Activated B cell treated with CpG ODN at 0.5 μM for 24 hours (primary cell): ENCODE data around the gene PWP1. TPM values are rescaled to one million over a fixed set of nuclear protein-coding genes. Genes with fewer than 3 reads are reported as not detected.
A peak's percentile ranks its signal among the peaks of the same experiment; 100 is the strongest.
"Not testable (repeated sequence)": the region's sequence is repeated elsewhere in the genome, so short reads cannot be mapped to it uniquely, and the experiment has no call there.

Experiments used
- ATAC-seq: fragments of 200-7000 bp; cut with Tn5 transposase; one replicate; pipeline ENCODE4 v1.10.0; 2021; ENCODE audit warnings: low read depth, mild to moderate bottlenecking, moderate library complexity
- CTCF ChIA-PET: fragments of 350-600 bp; sonication (Branson Sonifier 250); formaldehyde crosslinking; loops from one replicate; lab custom pipeline; 2021; ENCODE audit warnings: antibody characterized with exemption; lab: Charles Lee
- POLR2A ChIA-PET: fragments of 350-600 bp; sonication (Branson Sonifier 250); formaldehyde crosslinking; loops from one replicate; lab custom pipeline; 2021; ENCODE audit warnings: antibody characterized with exemption; lab: Charles Lee
- DNase-seq: peaks from one replicate; pipeline ENCODE4 v3.0.0; 2022
- H3K27ac Mint-ChIP-seq: one replicate; pipeline ENCODE4 v1.8.0; 2020; ENCODE audit warnings: mixed read lengths
- H3K27me3 Mint-ChIP-seq: one replicate; pipeline ENCODE4 v1.8.0; 2021; ENCODE audit warnings: mixed read lengths
- H3K36me3 Mint-ChIP-seq: one replicate; pipeline ENCODE4 v1.8.0; 2021; ENCODE audit warnings: low read depth, mixed read lengths
- H3K4me1 Mint-ChIP-seq: one replicate; pipeline ENCODE4 v1.8.0; 2021; ENCODE audit warnings: mixed read lengths
- H3K4me3 Mint-ChIP-seq: one replicate; pipeline ENCODE4 v1.8.0; 2020; ENCODE audit warnings: mild to moderate bottlenecking, mixed read lengths
- H3K9me3 Mint-ChIP-seq: one replicate; pipeline ENCODE4 v1.8.0; 2020; ENCODE audit warnings: mixed read lengths
- CTCF ChIP-seq: fragments of 200-600 bp; IDR thresholded peaks from one replicate; pipeline ENCODE4 v1.8.0; 2022; ENCODE audit warnings: antibody characterized with exemption, mild to moderate bottlenecking
- intact Hi-C: fragments of 100-400 bp; cut with micrococcal nuclease; formaldehyde crosslinking; loops from one replicate; pipeline ENCODE4 v1.15.1; 2024
- total RNA-seq: library from RNA; stranded (reverse); gene quantifications from 2 replicates; pipeline ENCODE4 v1.2.3, GENCODE V29; 2022

Gene PWP1
- total RNA-seq, 1 donor from 2014 or later = 53.5 TPM

GRCh38 chr12:107715780-107716179 is 30.2 kb downstream of the PWP1 start:
- no peak overlapping the region for H3K4me3 Mint-ChIP-seq
- no peaks in the 10 kb centered on the region for H3K27me3 Mint-ChIP-seq
- no peak for TF ChIP-seq CTCF
- H3K36me3 Mint-ChIP-seq = peaks cover 67% of the 10 kb centered on the region
- ChIA-PET CTCF (no interaction called here), POLR2A (no interaction called here)
- no peaks in the 10 kb centered on the region for H3K9me3 Mint-ChIP-seq
- no peak overlapping the region for H3K27ac Mint-ChIP-seq
- peaks cover 8% of the 10 kb centered on the region for H3K4me1 Mint-ChIP-seq
- intact Hi-C loops = no loop called here
- ATAC-seq (no peak), DNase-seq (no peak)

- intact Hi-C loops = no loop called here
- no peak for ATAC-seq
- TF ChIP-seq CTCF = no peak
- H3K27ac Mint-ChIP-seq = no peak overlapping the region
- ChIA-PET CTCF (no interaction called here), POLR2A (no interaction called here)
- H3K36me3 Mint-ChIP-seq = peaks cover 48% of the 10 kb centered on the region
- peaks cover 8% of the 10 kb centered on the region for H3K4me1 Mint-ChIP-seq
- DNase-seq = no peak
- H3K27me3 Mint-ChIP-seq = no peaks in the 10 kb centered on the region
- H3K9me3 Mint-ChIP-seq = no peaks in the 10 kb centered on the region
- no peak overlapping the region for H3K4me3 Mint-ChIP-seq
Observed at GRCh38 chr12:107718606-107719005, 33.0 kb downstream of the PWP1 start.

- CTCF ChIA-PET, H3K4me3 Mint-ChIP-seq: not testable (repeated sequence)
Observed at GRCh38 chr12:107727327-107727726, 41.7 kb downstream of the PWP1 start.

DNA sequence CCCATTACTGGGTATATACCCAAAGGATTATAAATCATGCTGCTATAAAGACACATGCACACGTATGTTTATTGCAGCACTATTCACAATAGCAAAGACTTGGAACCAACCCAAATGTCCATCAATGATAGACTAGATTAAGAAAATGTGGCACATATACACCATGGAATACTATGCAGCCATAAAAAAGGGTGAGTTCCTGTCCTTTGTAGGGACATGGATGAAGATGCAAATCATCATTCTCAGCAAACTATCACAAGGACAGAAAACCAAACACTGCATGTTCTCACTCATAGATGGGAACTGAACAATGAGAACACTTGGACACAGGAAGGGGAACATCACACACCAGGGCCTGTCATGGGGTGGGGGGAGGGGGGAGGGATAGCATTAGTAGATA is 42.1 kb downstream of the PWP1 start:
- intact Hi-C loops, H3K9me3 Mint-ChIP-seq, H3K4me3 Mint-ChIP-seq, DNase-seq, ATAC-seq, H3K27me3 Mint-ChIP-seq, H3K27ac Mint-ChIP-seq, POLR2A ChIA-PET, CTCF ChIA-PET: not testable (repeated sequence)
- Mint-ChIP-seq H3K4me1 (peaks cover 41% of the 10 kb centered on the region), H3K36me3 (peaks cover 15% of the 10 kb centered on the region)

More at GRCh38 chr12:107727327-107727726, 41.7 kb downstream of the PWP1 start:
- H3K27ac Mint-ChIP-seq, POLR2A ChIA-PET, H3K9me3 Mint-ChIP-seq, H3K27me3 Mint-ChIP-seq, DNase-seq, intact Hi-C loops, ATAC-seq: not testable (repeated sequence)
- H3K36me3 Mint-ChIP-seq = peaks cover 15% of the 10 kb centered on the region
- peaks cover 37% of the 10 kb centered on the region for H3K4me1 Mint-ChIP-seq

DNA sequence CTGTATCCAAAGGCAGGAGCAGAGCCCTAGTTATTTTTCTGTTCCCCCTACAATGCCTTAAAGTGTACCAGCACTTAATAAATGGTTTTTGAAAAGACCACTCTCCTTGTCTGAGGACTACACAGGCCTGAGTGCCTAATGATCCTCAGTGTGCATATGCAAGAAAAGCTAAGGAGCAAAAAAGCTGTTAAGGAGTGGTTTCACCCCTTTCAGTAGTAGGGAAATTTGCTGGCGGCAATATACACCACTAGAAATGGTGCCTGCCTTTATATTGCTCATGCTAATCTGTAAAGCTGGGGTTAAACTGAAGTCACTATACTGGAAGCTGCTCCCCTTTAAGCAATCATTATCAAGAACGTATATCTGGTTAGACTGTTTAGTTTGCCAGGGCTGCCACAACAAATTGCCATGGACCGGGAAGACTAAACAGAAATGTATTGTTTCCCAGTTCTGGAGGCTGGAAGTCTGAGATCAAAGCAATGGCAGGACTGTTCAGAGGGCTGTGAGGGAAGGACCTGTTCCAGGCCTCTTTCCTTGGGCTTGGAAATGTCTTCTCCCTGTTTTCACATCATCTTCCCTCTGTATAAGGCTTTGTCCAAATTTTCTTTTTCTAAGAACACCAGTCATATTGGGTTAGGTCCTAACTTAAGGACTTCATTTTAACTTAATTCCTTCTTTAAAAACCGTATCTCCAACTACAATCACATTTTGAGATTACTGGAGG is 45.2 kb downstream of the PWP1 start:
- DNase-seq (no peak), ATAC-seq (no peak)
- H3K27me3 Mint-ChIP-seq = no peaks in the 10 kb centered on the region
- no peaks in the 10 kb centered on the region for H3K9me3 Mint-ChIP-seq
- H3K36me3 Mint-ChIP-seq = peaks cover 34% of the 10 kb centered on the region
- ChIA-PET CTCF (no interaction called here), POLR2A (no interaction called here)
- intact Hi-C loops = no loop called here
- H3K4me1 Mint-ChIP-seq = peaks cover 66% of the 10 kb centered on the region
- no peak for TF ChIP-seq CTCF
- no peak overlapping the region for H3K4me3 Mint-ChIP-seq
- H3K27ac Mint-ChIP-seq = peak overlapping the region; percentile 73

GRCh38 chr12:107731366-107731765 is 45.8 kb downstream of the PWP1 start:
- CTCF ChIA-PET = no interaction called here
- no peak for DNase-seq

More at GRCh38 chr12:107731366-107731765, 45.8 kb downstream of the PWP1 start:
- POLR2A ChIA-PET = no interaction called here
- intact Hi-C loops = no loop called here
- Mint-ChIP-seq H3K4me1 (peaks cover 72% of the 10 kb centered on the region), H3K27me3 (no peaks in the 10 kb centered on the region), H3K9me3 (no peaks in the 10 kb centered on the region), H3K4me3 (peak overlapping the region; percentile 7), H3K36me3 (peaks cover 40% of the 10 kb centered on the region), H3K27ac (peak overlapping the region; percentile 73)
- no peak for TF ChIP-seq CTCF
- peak; percentile 75 for ATAC-seq
